GM12891 (cell line): ENCODE data around the gene TRIM59.

Source experiments
- POLR2A ChIP-seq: IDR thresholded peaks from 2 replicates; pipeline ENCODE4 v1.6.1; 2011; ENCODE audit warnings: low read depth, low read length, control low read depth
- POLR2AphosphoS5 ChIP-seq: IDR thresholded peaks from 2 replicates; pipeline ENCODE4 v1.6.1; 2011; ENCODE audit warnings: low read depth, low read length, control low read depth

DNA sequence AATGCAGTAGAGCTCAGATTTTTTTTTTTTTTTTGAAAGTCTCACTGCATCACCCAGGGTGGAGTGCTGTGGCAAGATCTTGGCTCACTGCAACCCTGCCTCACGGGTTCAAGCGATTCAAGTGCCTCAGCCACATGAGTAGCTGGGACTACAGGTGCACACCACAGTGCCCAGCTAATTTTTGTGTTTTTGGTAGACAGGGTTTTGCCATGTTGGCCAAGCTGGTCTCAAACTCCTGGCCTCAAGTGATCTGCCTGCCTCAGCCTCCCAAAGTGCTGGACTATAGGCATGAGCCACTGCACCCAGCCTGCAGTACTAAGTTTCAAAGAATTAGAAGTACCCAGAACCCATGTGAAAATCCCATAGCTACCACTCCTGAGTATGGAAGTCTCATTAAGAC is 14.5 kb downstream of the TRIM59 start:
- no peak; the same call in 1 of the 2 replicates for TF ChIP-seq POLR2AphosphoS5
- TF ChIP-seq POLR2A, result no peak
